PFSK-1 (cell line): ENCODE data around the gene NCKAP1.

Experiments used
- FOXP2 ChIP-seq: optimal IDR thresholded peaks from 2 replicates; pipeline ENCODE3; 2011; ENCODE audit warnings: borderline replicate concordance, control low read depth, inconsistent platforms; ENCODE audit not compliant: insufficient read depth; ENCODE audit errors: extremely low read length, extremely low read depth
- POLR2AphosphoS5 ChIP-seq: IDR thresholded peaks from 2 replicates; pipeline ENCODE4 v1.6.1; 2012; ENCODE audit warnings: low read depth, mild to moderate bottlenecking, control low read depth, low read length, moderate library complexity
- REST ChIP-seq, 2 experiments: IDR thresholded peaks; 2 replicates each; pipeline versions ENCODE4 v1.6.1 to v1.8.0; 2011 to 2012; ENCODE audit warnings: low read depth in 2 of 2, low read length in 2 of 2, control low read depth in 1 of 2, inconsistent platforms in 1 of 2, mild to moderate bottlenecking in 1 of 2, moderate library complexity in 1 of 2; ENCODE audit not compliant: insufficient read depth in 1 of 2
- SIN3A ChIP-seq: IDR thresholded peaks from 2 replicates; pipeline ENCODE4 v1.6.1; 2012; ENCODE audit warnings: mild to moderate bottlenecking, low read length, moderate library complexity, borderline replicate concordance; ENCODE audit not compliant: insufficient read depth
- TAF1 ChIP-seq: IDR thresholded peaks from 2 replicates; pipeline ENCODE4 v1.6.1; 2012; ENCODE audit warnings: low read length, control low read depth, borderline replicate concordance; ENCODE audit not compliant: insufficient read depth

- no peak for TF ChIP-seq REST (IDR thresholded peaks at IDR 0.05; ENCODE audit: insufficient read depth in 1 of 2, low read depth in 2 of 2, low read length in 2 of 2)
- no peak for TF ChIP-seq FOXP2
- TF ChIP-seq POLR2AphosphoS5, result no peak
- no peak for TF ChIP-seq SIN3A
- TF ChIP-seq TAF1, result no peak
These were observed 176.2 kb downstream of the NCKAP1 start for GRCh38 chr2:182862091-182862490.
